Measurements from ENCODE around the gene MFRP. TPM values are rescaled to one million over a fixed set of nuclear protein-coding genes. Genes with fewer than 3 reads are reported as not detected.

Gene MFRP
- total RNA-seq, 1 donor from 2014 or later, result not detected

DNA sequence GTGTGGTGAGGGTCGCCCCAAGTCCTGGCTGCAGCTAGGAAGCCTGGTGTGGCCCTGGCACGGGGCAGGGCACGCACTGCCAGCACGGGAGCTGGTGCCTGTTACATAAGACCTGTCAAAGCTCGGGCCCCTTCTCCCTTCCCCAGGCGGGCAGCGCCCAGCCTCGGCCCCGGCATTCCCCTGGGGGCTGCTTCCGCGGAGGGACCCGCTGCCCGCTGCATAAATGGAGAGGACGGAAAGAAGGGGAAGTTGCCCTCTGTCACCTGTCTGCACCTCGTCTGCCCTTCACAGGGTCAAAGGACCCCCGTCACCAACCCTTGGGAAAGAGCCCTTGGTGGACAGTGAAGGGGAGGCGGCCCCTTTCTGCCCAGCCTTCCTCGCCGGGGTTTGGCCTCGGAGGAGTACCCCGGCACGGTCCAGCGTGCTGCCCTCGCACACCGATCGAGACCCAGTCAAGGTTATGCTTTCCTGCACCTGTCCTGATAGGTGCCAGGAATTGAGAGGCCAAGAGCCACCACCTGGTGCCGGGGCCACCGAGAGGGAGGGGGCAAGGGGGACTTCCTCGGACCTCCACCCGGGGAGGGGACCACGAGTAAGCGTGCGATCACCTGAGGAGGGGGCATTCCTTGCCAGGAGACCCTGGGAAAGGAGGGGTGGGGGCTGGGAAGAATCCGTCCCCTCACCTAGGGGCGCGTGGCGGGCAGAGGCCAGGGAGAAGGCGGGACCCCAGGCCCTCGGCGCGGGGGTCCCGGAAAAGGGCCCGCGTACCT lies 16.8 kb upstream of the MFRP start:
- Mint-ChIP-seq H3K36me3 (ENCODE audit: low read depth) (peaks cover 4% of the 10 kb centered on the region), H3K9me3 (ENCODE audit: low read depth) (no peaks in the 10 kb centered on the region), H3K4me3 (ENCODE audit: unreplicated experiment) (peak overlapping the region; percentile 55), H3K4me1 (ENCODE audit: low read depth) (peaks cover 49% of the 10 kb centered on the region), H3K27ac (ENCODE audit: unreplicated experiment) (peak overlapping the region; percentile 12), H3K27me3 (ENCODE audit: low read depth) (peaks cover 2% of the 10 kb centered on the region)
- DNase-seq (ENCODE audit: low spot score), result peak; percentile 81
- TF ChIP-seq, protein P1, sequence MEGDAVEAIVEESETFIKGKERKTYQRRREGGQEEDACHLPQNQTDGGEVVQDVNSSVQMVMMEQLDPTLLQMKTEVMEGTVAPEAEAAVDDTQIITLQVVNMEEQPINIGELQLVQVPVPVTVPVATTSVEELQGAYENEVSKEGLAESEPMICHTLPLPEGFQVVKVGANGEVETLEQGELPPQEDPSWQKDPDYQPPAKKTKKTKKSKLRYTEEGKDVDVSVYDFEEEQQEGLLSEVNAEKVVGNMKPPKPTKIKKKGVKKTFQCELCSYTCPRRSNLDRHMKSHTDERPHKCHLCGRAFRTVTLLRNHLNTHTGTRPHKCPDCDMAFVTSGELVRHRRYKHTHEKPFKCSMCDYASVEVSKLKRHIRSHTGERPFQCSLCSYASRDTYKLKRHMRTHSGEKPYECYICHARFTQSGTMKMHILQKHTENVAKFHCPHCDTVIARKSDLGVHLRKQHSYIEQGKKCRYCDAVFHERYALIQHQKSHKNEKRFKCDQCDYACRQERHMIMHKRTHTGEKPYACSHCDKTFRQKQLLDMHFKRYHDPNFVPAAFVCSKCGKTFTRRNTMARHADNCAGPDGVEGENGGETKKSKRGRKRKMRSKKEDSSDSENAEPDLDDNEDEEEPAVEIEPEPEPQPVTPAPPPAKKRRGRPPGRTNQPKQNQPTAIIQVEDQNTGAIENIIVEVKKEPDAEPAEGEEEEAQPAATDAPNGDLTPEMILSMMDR (IDR thresholded peaks at IDR 0.05), result no peak

DNA sequence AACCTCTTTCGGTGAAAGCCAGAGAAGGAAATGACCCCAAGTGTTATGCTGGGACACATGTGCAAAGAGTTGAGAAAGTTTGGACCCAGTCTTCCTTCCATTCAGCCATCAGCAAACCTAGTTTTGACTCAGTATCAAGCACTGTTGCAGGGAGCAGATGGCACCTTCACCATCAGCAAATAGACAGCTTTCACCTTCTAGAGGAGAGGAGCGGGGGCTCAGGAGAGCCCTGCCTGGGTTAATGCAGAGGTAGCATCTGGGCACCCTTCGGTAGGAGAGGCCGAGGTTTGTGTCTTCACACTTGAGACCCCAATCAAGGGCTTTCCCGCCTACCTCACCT lies 16.2 kb upstream of the MFRP start:
- TF ChIP-seq, protein P1 (IDR thresholded peaks at IDR 0.05), result no peak
- Mint-ChIP-seq H3K27me3 (ENCODE audit: low read depth) (peaks cover 2% of the 10 kb centered on the region), H3K36me3 (ENCODE audit: low read depth) (peaks cover 6% of the 10 kb centered on the region), H3K9me3 (ENCODE audit: low read depth) (no peaks in the 10 kb centered on the region), H3K4me1 (ENCODE audit: low read depth) (peaks cover 46% of the 10 kb centered on the region), H3K27ac (ENCODE audit: unreplicated experiment) (no peak overlapping the region), H3K4me3 (ENCODE audit: unreplicated experiment) (peak overlapping the region; percentile 51)
- no peak for DNase-seq (ENCODE audit: low spot score)

DNA sequence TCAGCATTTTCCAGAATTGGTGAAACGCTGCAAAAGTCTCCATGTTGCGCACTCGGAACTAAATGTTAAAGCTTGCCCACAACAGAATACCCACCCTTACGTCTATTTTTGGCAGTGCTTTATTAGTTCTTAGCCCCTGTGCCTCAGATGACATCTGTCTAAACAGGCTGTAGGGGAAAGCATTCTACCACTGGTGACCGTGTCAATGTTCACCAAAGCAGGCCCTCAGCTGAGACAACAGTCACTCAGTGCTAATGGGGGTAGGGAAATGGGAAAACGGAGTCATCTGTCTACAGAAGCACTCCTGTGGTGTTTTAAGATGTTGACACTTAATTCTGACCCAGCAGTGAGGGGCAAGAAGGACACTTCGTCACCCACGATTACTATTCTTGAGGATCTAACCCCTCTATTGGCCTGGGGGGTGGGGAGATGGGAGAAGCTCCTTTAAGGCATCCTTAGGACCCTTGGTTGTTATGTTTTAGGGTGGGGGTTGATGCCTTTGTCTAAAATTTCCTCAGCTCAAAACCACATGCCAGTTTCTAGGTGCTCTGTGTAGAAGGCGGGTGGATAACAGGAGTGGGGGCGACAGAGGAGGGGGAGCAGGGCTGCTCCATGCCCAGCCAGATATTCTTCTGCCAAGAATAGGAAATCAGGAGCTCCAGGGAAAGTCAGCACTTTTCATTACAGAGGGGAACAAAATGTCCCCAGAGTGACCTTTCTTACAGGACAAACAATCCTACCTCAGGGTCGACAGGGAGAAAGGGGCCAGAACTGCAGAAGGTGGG lies 15.6 kb upstream of the MFRP start:
- peaks cover 2% of the 10 kb centered on the region for H3K27me3 Mint-ChIP-seq (ENCODE audit: low read depth)
- no peaks in the 10 kb centered on the region for H3K9me3 Mint-ChIP-seq (ENCODE audit: low read depth)
- peaks cover 8% of the 10 kb centered on the region for H3K36me3 Mint-ChIP-seq (ENCODE audit: low read depth)
- H3K4me3 Mint-ChIP-seq (ENCODE audit: unreplicated experiment), result peak overlapping the region; percentile 51
- TF ChIP-seq, protein P1 (IDR thresholded peaks at IDR 0.05), result no peak
- no peak for DNase-seq (ENCODE audit: low spot score)
- peak overlapping the region; percentile 84 for H3K27ac Mint-ChIP-seq (ENCODE audit: unreplicated experiment)
- H3K4me1 Mint-ChIP-seq (ENCODE audit: low read depth), result peaks cover 46% of the 10 kb centered on the region

DNA sequence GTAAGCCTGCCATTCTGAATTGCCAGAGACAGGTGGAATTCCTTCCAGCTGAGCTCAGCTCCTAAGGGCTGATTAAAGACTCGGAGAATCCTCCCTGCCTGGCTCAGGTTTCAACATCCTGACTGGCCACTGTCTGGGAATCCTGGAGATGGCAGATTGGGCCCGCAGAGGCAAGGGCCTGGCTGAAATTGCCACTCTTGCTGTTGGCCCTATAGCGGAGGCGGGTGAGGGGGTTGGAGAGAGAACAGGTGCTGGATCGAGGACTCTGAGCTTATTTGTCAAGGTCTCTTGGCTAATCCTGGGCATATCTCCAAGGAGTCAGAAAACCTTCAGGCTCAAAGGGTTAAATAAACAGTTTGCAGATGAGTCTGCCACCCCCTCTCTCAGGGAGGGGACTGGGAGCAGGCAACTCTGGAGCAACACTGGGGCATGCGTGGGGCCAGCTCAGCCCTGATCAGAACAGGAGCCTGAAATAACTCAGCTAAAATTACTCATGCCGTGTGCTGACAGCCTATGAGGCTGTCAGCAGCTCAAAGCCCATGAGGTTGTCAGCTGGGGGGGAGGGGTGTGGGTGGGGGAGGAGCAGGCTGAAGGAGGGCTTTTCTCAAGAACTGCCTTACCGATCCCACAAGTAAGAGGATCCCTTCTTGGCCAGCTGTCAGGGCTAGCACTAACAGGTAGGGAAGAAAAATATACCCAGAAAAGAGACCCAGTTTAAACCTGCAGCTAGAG lies 14.7 kb upstream of the MFRP start:
- TF ChIP-seq, protein P1 (IDR thresholded peaks at IDR 0.05), result peak; percentile 24
- Mint-ChIP-seq H3K27me3 (ENCODE audit: low read depth) (no peaks in the 10 kb centered on the region), H3K36me3 (ENCODE audit: low read depth) (peaks cover 8% of the 10 kb centered on the region), H3K9me3 (ENCODE audit: low read depth) (no peaks in the 10 kb centered on the region), H3K4me1 (ENCODE audit: low read depth) (peaks cover 49% of the 10 kb centered on the region), H3K27ac (ENCODE audit: unreplicated experiment) (peak overlapping the region; percentile 91), H3K4me3 (ENCODE audit: unreplicated experiment) (no peak overlapping the region)
- no peak for DNase-seq (ENCODE audit: low spot score)
